A673 (cell line): Measurements from ENCODE around the gene ACTL8.

Experiments used
- CTCF ChIP-seq: fragments of 300-800, 200-600 bp; sonication (generic); conservative IDR thresholded peaks from 2 replicates; pipeline ENCODE4 v1.5.1; 2017; ENCODE audit warnings: low read depth, mild to moderate bottlenecking, antibody characterized with exemption, low read length, moderate library complexity, mixed read lengths
- EZH2 ChIP-seq: fragments of 200-600 bp; sonication (generic); IDR thresholded peaks from 2 replicates; pipeline ENCODE4 v1.6.1; 2017; ENCODE audit warnings: borderline replicate concordance, low read depth, mild to moderate bottlenecking, mixed read lengths, antibody characterized with exemption, low read length; ENCODE audit not compliant: poor library complexity, severe bottlenecking

GRCh38 chr1:17743925-17744324 lies 11.2 kb upstream of the ACTL8 start:
- no peak for TF ChIP-seq EZH2
- no peak for TF ChIP-seq CTCF
